K562 (cell line): ENCODE measurements around the gene OR4D6. TPM values are rescaled to one million over a fixed set of nuclear protein-coding genes. Genes with fewer than 3 reads are reported as not detected.

Experiments
- ATAC-seq: fragments of 200-7000 bp; cut with Tn5 transposase; 3 replicates; pipeline ENCODE4 v1.9.1; 2020; ENCODE audit warnings: moderate library complexity
- BruUV-seq: library from RNA; stranded (reverse); fragments of 400-500 nt; replicated peaks from 2 replicates; lab custom pipeline; 2021; lab: Mats Ljungman, UMichigan
- CTCF ChIA-PET: fragments of 300-600 bp; formaldehyde crosslinking; extraction: SDS; loops from one replicate; lab custom pipeline; 2021; ENCODE audit warnings: low intra/inter-chr PET ratio; lab: Yijun Ruan, JAX
- POLR2A ChIA-PET: fragments of 300-600, 350-650 bp; sonication (Branson Sonifier 250); formaldehyde crosslinking; extraction: SDS; loops from one replicate; lab custom pipeline; 2021; ENCODE audit warnings: antibody characterized with exemption, inconsistent platforms; lab: Yijun Ruan, JAX
- DNase-seq, 4 experiments: peaks; one replicate each; pipeline versions ENCODE4 v3.0.0 to v3.0.0-alpha.2; 2011 to 2018; ENCODE audit warnings: low spot score in 3 of 4, mixed read lengths in 3 of 4; ENCODE audit errors: extremely low read depth in 1 of 4
- FAIRE-seq: peaks from 2 replicates; lab custom pipeline; 2011; peaks lifted over from hg19 to GRCh38; lab: Jason Lieb, UNC
- H2AFZ ChIP-seq: 2 replicates; pipeline ENCODE4 v1.6.0; 2011; ENCODE audit warnings: low read depth, low read length, control low read depth, inconsistent platforms
- H3K27ac ChIP-seq: fragments of 200-600 bp; 3 replicates; pipeline ENCODE4 v1.8.0; 2011; ENCODE audit warnings: low read depth, mild to moderate bottlenecking, control low read depth, inconsistent platforms, low read length, moderate library complexity, mixed read lengths; ENCODE audit errors: extremely low read depth
- H3K27me3 ChIP-seq, 2 experiments: fragments of 300-600 bp in 1 of 2; 2 replicates in 1 of 2; 3 replicates in 1 of 2; pipeline versions ENCODE4 v1.6.0 to v1.8.0; 2011; ENCODE audit warnings: inconsistent platforms in 2 of 2, low read length in 2 of 2, mild to moderate bottlenecking in 1 of 2, mixed read lengths in 1 of 2, moderate library complexity in 1 of 2; ENCODE audit not compliant: control insufficient read depth in 2 of 2, insufficient read depth in 2 of 2
- H3K36me3 ChIP-seq: fragments of 300-600 bp; 3 replicates; pipeline ENCODE4 v1.8.0; 2011; ENCODE audit warnings: mild to moderate bottlenecking, low read length, inconsistent platforms; ENCODE audit not compliant: control insufficient read depth, insufficient read depth
- H3K4me1 ChIP-seq, 2 experiments: fragments of 200-600 bp in 1 of 2; replicated peaks in 1 of 2; 2 replicates in 1 of 2; 3 replicates in 1 of 2; pipeline versions ENCODE4 v1.5.1 to v1.8.0; 2011; ENCODE audit warnings: inconsistent platforms in 2 of 2, low read length in 2 of 2, mild to moderate bottlenecking in 1 of 2, mixed read lengths in 1 of 2, moderate library complexity in 1 of 2; ENCODE audit not compliant: control insufficient read depth in 2 of 2, insufficient read depth in 2 of 2
- H3K4me2 ChIP-seq: 2 replicates; pipeline ENCODE4 v1.6.1; 2011; ENCODE audit warnings: low read length, control low read depth, inconsistent platforms, mixed read lengths; ENCODE audit not compliant: insufficient read depth
- H3K4me3 ChIP-seq: fragments of 200-600 bp; sonication (generic), shearing (Covaris generic); 2 replicates; pipeline ENCODE4 v1.5.1; 2016; ENCODE audit warnings: control low read depth, inconsistent platforms
- H3K79me2 ChIP-seq: fragments of 200-600 bp; 3 replicates; pipeline ENCODE4 v1.8.0; 2011; ENCODE audit warnings: low read length, inconsistent platforms; ENCODE audit not compliant: control insufficient read depth, insufficient read depth
- H3K9ac ChIP-seq, 2 experiments: 2 replicates each; pipeline versions ENCODE4 v1.6.0 to v1.6.1; 2011; ENCODE audit warnings: low read depth in 2 of 2, low read length in 2 of 2, control low read depth in 1 of 2, inconsistent platforms in 1 of 2, mild to moderate bottlenecking in 1 of 2, mixed read lengths in 1 of 2; ENCODE audit not compliant: insufficient read depth in 1 of 2
- H3K9me1 ChIP-seq: one replicate; pipeline ENCODE4 v1.6.0; 2011; ENCODE audit warnings: inconsistent platforms, mild to moderate bottlenecking, low read length, moderate library complexity; ENCODE audit not compliant: control insufficient read depth, insufficient read depth
- H3K9me3 ChIP-seq: replicated peaks from 2 replicates; pipeline ENCODE4 v1.5.1; 2011; ENCODE audit warnings: low read depth, low read length, inconsistent platforms; ENCODE audit not compliant: control insufficient read depth, insufficient read depth
- H4K20me1 ChIP-seq: replicated peaks from 2 replicates; pipeline ENCODE4 v1.6.1; 2011; ENCODE audit warnings: low read length, inconsistent platforms, mixed read lengths; ENCODE audit not compliant: control insufficient read depth, insufficient read depth
- BRCA1 ChIP-seq, 2 experiments: fragments of 450-650 bp in 1 of 2; sonication (generic) in 1 of 2; formaldehyde crosslinking in 1 of 2; IDR thresholded peaks; 2 replicates each; pipeline versions ENCODE4 v1.5.0 to v1.6.1; 2017 to 2020; ENCODE audit warnings: mild to moderate bottlenecking in 1 of 2, missing genetic modification reagents in 1 of 2
- BRF1 ChIP-seq: IDR thresholded peaks from 3 replicates; pipeline ENCODE4 v1.6.1; 2011; ENCODE audit warnings: borderline replicate concordance, mild to moderate bottlenecking; ENCODE audit not compliant: insufficient read length; ENCODE audit errors: extremely low read depth
- CBX5 ChIP-seq: IDR thresholded peaks from 2 replicates; pipeline ENCODE4 v1.6.1; 2014; ENCODE audit warnings: low read depth, borderline replicate concordance
- CSDE1 ChIP-seq, 2 experiments: fragments of 450-650 bp; IDR thresholded peaks; 2 replicates each; pipeline ENCODE4 v1.6.1; 2016; ENCODE audit warnings: mild to moderate bottlenecking in 1 of 2
- KHSRP ChIP-seq: fragments of 450-650 bp; IDR thresholded peaks from 2 replicates; pipeline ENCODE4 v1.6.1; 2017
- KLF10 ChIP-seq: fragments of 250-450 bp; sonication (Bioruptor Pico); IDR thresholded peaks from 2 replicates; pipeline ENCODE4 v1.6.1; 2021; ENCODE audit warnings: matching md5 sums
- NFE2 ChIP-seq: IDR thresholded peaks from 2 replicates; pipeline ENCODE4 v1.6.1; 2014; ENCODE audit warnings: antibody characterized with exemption, low read depth
- NFIC ChIP-seq: fragments of 450-650 bp; IDR thresholded peaks from 2 replicates; pipeline ENCODE4 v1.6.1; 2017; ENCODE audit warnings: mild to moderate bottlenecking, inconsistent platforms
- POLR3G ChIP-seq: IDR thresholded peaks from 2 replicates; pipeline ENCODE4 v1.6.1; 2011; ENCODE audit not compliant: insufficient read length, insufficient replicate concordance; ENCODE audit errors: extremely low read depth
- SMC3 ChIP-seq: conservative IDR thresholded peaks from 2 replicates; pipeline ENCODE4 v1.6.1; 2011; ENCODE audit warnings: low read depth, low read length, improper control_type of control experiment; ENCODE audit not compliant: insufficient read depth
- SUPT5H ChIP-seq: fragments of 450-650 bp; IDR thresholded peaks from 2 replicates; pipeline ENCODE4 v1.6.1; 2016
- TARDBP ChIP-seq: fragments of 450-650 bp; IDR thresholded peaks from 2 replicates; pipeline ENCODE4 v1.6.1; 2016
- ZNF143 ChIP-seq: sonication (generic); formaldehyde crosslinking; IDR thresholded peaks from 2 replicates; pipeline ENCODE4 v1.9.0; 2022; ENCODE audit warnings: mild to moderate bottlenecking, missing genetic modification reagents
- ZNF197 ChIP-seq: fragments of 200-800 bp; sonication (Bioruptor generic); IDR thresholded peaks from 2 replicates; pipeline ENCODE4 v1.6.1; 2016; ENCODE audit warnings: low read depth, missing genetic modification characterization, missing compliant biosample characterization
- ZNF224 ChIP-seq: sonication (generic); formaldehyde crosslinking; IDR thresholded peaks from 2 replicates; pipeline ENCODE4 v1.8.0; 2022; ENCODE audit warnings: mild to moderate bottlenecking, missing genetic modification reagents
- ZNF436 ChIP-seq: fragments of 250-450, 450-650 bp; sonication (Bioruptor Pico); formaldehyde crosslinking; IDR thresholded peaks from 2 replicates; pipeline ENCODE4 v1.7.0; 2020; ENCODE audit warnings: mild to moderate bottlenecking
- ZNF444 ChIP-seq: fragments of 250-450 bp; sonication (Bioruptor Pico); IDR thresholded peaks from 2 replicates; pipeline ENCODE4 v1.4.0; 2020; ENCODE audit warnings: mild to moderate bottlenecking, moderate library complexity
- WGBS: fragments of 100-300 bp; shearing (Covaris generic); methylation state at CpG from one replicate; pipeline ENCODE4 v1.1.6; 2016; ENCODE audit warnings: low coverage, mixed read lengths; ENCODE audit not compliant: insufficient coverage; ENCODE audit errors: missing lambda C conversion rate; 5-methylcytosine and 5-hydroxymethylcytosine counted together
- in situ Hi-C: fragments of 300-500 bp; cut with MboI; formaldehyde crosslinking; loops from 4 replicates; pipeline ENCODE4 v1.15.0; 2018; ENCODE audit warnings: inconsistent platforms, mixed read lengths
- intact Hi-C: fragments of 100-400 bp; cut with micrococcal nuclease; formaldehyde crosslinking; loops from 2 replicates; pipeline ENCODE4 v1.14.2; 2022
- polyA plus RNA-seq, 8 experiments: library from polyadenylated mRNA; depleted of rRNA in 4 of 8; stranded (reverse) in 5 of 8; unstranded in 3 of 8; fragments of >200 nt; fragmentation: Nextera tagmentation in 2 of 8; fragmentation: Illumina TruSeq in 1 of 8; extraction: Ambion mirVana in 2 of 8; extraction: Trizol in 1 of 8; gene quantifications; 2 replicates each; pipeline versions ENCODE4 v1.2.1 to v1.2.3, GENCODE V29; 2011 to 2014; ENCODE audit warnings: inconsistent platforms in 1 of 8, missing spikeins in 1 of 8
- total RNA-seq, 7 experiments: library from RNA; depleted of rRNA in 6 of 7; stranded (reverse); fragments of >200 nt in 6 of 7; fragmentation: Illumina TruSeq in 2 of 7; extraction: Trizol in 2 of 7; gene quantifications; 2 replicates each; pipeline versions ENCODE4 v1.2.1 to v1.2.3, GENCODE V29; 2011 to 2021; ENCODE audit warnings: low replicate concordance in 1 of 7
- TF ChIP-seq, protein P1 (sequence below): fragments of 450-650 bp; IDR thresholded peaks from 2 replicates; pipeline ENCODE4 v1.6.1; 2016; ENCODE audit warnings: borderline replicate concordance
- TF ChIP-seq, protein P2 (sequence below): fragments of 450-650 bp; IDR thresholded peaks from 2 replicates; pipeline ENCODE4 v1.6.1; 2016; ENCODE audit warnings: low read depth, mild to moderate bottlenecking, moderate library complexity
- TF ChIP-seq, protein P3 (sequence below): sonication (generic); formaldehyde crosslinking; IDR thresholded peaks from 2 replicates; pipeline ENCODE4 v1.8.1; 2022; ENCODE audit warnings: missing genetic modification reagents

Gene OR4D6
- total and polyA plus RNA-seq, 9 of the 15 experiments (the other 6 are each of a cell fraction or from before 2014, with no cell fraction given) = not detected

DNA sequence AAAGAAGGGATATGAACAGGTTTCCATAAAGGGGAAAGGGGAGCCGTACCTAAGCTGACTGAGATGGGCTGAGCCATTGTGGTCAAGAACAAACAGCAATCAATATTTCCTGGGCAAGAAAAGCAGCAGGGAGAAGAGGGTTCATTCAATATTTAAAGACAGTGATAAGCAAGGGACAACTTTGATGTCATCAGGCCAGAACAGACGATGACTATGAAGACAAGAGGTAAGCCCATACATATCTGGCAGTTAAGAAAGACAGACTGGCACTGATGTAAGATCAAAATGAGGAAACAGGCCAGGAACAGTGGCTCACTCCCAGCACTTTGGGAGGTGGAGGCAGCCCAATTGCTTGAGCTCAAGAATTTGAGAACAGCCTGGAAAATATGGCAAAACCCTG lies 32.9 kb upstream of the OR4D6 start (continued):
- no peak for TF ChIP-seq CSDE1 (IDR thresholded peaks at IDR 0.05)
- no peak for TF ChIP-seq SUPT5H
- TF ChIP-seq TARDBP = no peak
- no peak for TF ChIP-seq NFIC

DNA sequence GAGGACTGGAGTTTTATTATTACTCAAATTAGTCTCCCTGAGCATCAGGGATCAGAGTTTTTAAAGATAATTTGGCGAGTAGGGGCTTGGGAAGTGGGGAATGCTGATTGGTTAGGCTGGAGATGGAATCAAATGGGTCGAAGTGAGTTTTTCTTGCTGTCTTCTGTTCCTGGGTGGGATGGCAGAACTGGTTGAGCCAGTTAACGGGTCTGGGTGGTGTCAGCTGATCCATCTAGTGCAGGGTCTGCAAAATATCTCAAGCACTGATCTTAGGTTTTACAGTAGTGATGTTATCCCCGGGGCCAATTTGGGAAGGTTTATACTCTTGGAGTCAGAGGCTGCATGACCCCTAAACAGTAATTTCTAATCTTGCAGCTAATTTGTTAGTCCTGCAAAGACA lies 31.6 kb upstream of the OR4D6 start:
- 0% methylated on average over 4 of the region's 4 CpGs for WGBS
- Histone ChIP-seq H3K27me3 (no peaks in the 10 kb centered on the region; a peak in 1 of 5 replicates), H2AFZ (no peak overlapping the region), H3K9me3 (no peaks in the 10 kb centered on the region), H3K9ac (no peak overlapping the region), H4K20me1 (no peaks in the 10 kb centered on the region), H3K36me3 (no peaks in the 10 kb centered on the region), H3K4me3 (no peak overlapping the region), H3K4me1 (no peaks in the 10 kb centered on the region), H3K9me1 (no peaks in the 10 kb centered on the region), H3K27ac (no peak overlapping the region), H3K79me2 (no peaks in the 10 kb centered on the region), H3K4me2 (no peak overlapping the region)
- FAIRE-seq (no peak), ATAC-seq (no peak), DNase-seq (no peak)
- no TSS peak for BruUV-seq
- CTCF ChIA-PET = no interaction called here
- intact Hi-C loops = no loop called here
- POLR2A ChIA-PET = interaction anchor here (2.2 kb wide), 1 partner anchor 12 kb away, joined by 6 read pairs; the partner anchor contains the start of gene OR5A1
- in situ Hi-C loops = loop anchor here (10.0 kb wide), 1 partner anchor 250 kb away; the partner anchor contains the start of gene DTX4
- TF ChIP-seq BRF1 = no peak
- TF ChIP-seq ZNF197 = no peak
- TF ChIP-seq SMC3 = no peak
- no peak for TF ChIP-seq ZNF444
- TF ChIP-seq, protein P1, sequence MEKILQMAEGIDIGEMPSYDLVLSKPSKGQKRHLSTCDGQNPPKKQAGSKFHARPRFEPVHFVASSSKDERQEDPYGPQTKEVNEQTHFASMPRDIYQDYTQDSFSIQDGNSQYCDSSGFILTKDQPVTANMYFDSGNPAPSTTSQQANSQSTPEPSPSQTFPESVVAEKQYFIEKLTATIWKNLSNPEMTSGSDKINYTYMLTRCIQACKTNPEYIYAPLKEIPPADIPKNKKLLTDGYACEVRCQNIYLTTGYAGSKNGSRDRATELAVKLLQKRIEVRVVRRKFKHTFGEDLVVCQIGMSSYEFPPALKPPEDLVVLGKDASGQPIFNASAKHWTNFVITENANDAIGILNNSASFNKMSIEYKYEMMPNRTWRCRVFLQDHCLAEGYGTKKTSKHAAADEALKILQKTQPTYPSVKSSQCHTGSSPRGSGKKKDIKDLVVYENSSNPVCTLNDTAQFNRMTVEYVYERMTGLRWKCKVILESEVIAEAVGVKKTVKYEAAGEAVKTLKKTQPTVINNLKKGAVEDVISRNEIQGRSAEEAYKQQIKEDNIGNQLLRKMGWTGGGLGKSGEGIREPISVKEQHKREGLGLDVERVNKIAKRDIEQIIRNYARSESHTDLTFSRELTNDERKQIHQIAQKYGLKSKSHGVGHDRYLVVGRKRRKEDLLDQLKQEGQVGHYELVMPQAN = no peak
- TF ChIP-seq KLF10 = no peak
- TF ChIP-seq CBX5 = no peak
- no peak for TF ChIP-seq ZNF224 (CRISPR knock-in tag)
- TF ChIP-seq POLR3G = no peak
- no peak for TF ChIP-seq NFE2
- no peak for TF ChIP-seq KHSRP
- TF ChIP-seq, protein P2, sequence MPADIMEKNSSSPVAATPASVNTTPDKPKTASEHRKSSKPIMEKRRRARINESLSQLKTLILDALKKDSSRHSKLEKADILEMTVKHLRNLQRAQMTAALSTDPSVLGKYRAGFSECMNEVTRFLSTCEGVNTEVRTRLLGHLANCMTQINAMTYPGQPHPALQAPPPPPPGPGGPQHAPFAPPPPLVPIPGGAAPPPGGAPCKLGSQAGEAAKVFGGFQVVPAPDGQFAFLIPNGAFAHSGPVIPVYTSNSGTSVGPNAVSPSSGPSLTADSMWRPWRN = no peak
- no peak for TF ChIP-seq ZNF143 (CRISPR knock-in tag)
- no peak for TF ChIP-seq ZNF436 (CRISPR knock-in tag)
- TF ChIP-seq, protein P3, sequence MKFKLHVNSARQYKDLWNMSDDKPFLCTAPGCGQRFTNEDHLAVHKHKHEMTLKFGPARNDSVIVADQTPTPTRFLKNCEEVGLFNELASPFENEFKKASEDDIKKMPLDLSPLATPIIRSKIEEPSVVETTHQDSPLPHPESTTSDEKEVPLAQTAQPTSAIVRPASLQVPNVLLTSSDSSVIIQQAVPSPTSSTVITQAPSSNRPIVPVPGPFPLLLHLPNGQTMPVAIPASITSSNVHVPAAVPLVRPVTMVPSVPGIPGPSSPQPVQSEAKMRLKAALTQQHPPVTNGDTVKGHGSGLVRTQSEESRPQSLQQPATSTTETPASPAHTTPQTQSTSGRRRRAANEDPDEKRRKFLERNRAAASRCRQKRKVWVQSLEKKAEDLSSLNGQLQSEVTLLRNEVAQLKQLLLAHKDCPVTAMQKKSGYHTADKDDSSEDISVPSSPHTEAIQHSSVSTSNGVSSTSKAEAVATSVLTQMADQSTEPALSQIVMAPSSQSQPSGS (CRISPR knock-in tag) = no peak
- no peak for TF ChIP-seq BRCA1 (IDR thresholded peaks at IDR 0.05)
- no peak for TF ChIP-seq BRCA1 (CRISPR knock-in tag; IDR thresholded peaks at IDR 0.05)
